HepG2 (cell line): ENCODE results near the gene CNTRL. TPM values are rescaled to one million over a fixed set of nuclear protein-coding genes. Genes with fewer than 3 reads are reported as not detected.

ENCODE experiments used
- ATAC-seq: fragments of 200-7000 bp; cut with Tn5 transposase; 3 replicates; pipeline ENCODE4 v1.9.1; 2020; ENCODE audit warnings: mild to moderate bottlenecking, moderate library complexity
- BruUV-seq: library from RNA; stranded (reverse); fragments of 400-500 nt; replicated peaks from 2 replicates; lab custom pipeline; 2021; lab: Mats Ljungman, UMichigan
- CTCF ChIA-PET: fragments of 300-600 bp; formaldehyde crosslinking; extraction: SDS; loops from one replicate; lab custom pipeline; 2021; ENCODE audit warnings: low total read pairs, inconsistent platforms, low intra/inter-chr PET ratio; lab: Yijun Ruan, JAX
- POLR2A ChIA-PET: fragments of 350-600 bp; sonication (Branson Sonifier 250); formaldehyde crosslinking; loops from one replicate; lab custom pipeline; 2020; ENCODE audit warnings: antibody characterized with exemption, inconsistent platforms; lab: Yijun Ruan, JAX
- DNase-seq: peaks from one replicate; pipeline ENCODE4 v3.0.0-alpha.2; 2015; ENCODE audit warnings: low spot score
- FAIRE-seq: peaks from 3 replicates; lab custom pipeline; 2011; peaks lifted over from hg19 to GRCh38; lab: Jason Lieb, UNC
- H2AFZ ChIP-seq: one replicate; pipeline ENCODE4 v1.6.1; 2011; ENCODE audit warnings: low read length, inconsistent platforms
- H3K27ac ChIP-seq: fragments of 300-600 bp; 3 replicates; pipeline ENCODE4 v1.8.0; 2011; ENCODE audit warnings: mixed run types, mild to moderate bottlenecking, mixed read lengths, low read length, inconsistent platforms; ENCODE audit not compliant: insufficient read depth; ENCODE audit errors: extremely low read length
- H3K27me3 ChIP-seq, 2 experiments: fragments of 200-600 bp in 1 of 2; 2 replicates in 1 of 2; 3 replicates in 1 of 2; pipeline versions ENCODE4 v1.6.0 to v1.8.0; 2011; ENCODE audit warnings: low read length in 2 of 2, mild to moderate bottlenecking in 2 of 2, moderate library complexity in 2 of 2, inconsistent platforms in 1 of 2; ENCODE audit not compliant: insufficient read depth in 2 of 2, control insufficient read depth in 1 of 2
- H3K36me3 ChIP-seq, 2 experiments: fragments of 200-600 bp in 1 of 2; replicated peaks in 1 of 2; 2 replicates in 1 of 2; 3 replicates in 1 of 2; pipeline versions ENCODE4 v1.5.1 to v1.8.0; 2011; ENCODE audit warnings: low read length in 2 of 2, inconsistent platforms in 1 of 2; ENCODE audit not compliant: insufficient read depth in 2 of 2, control insufficient read depth in 1 of 2
- H3K4me1 ChIP-seq: 2 replicates; pipeline ENCODE4 v1.5.1; 2012; ENCODE audit warnings: low read length, inconsistent platforms; ENCODE audit not compliant: insufficient read depth
- H3K4me2 ChIP-seq: 2 replicates; pipeline ENCODE4 v1.6.0; 2011; ENCODE audit warnings: low read depth, low read length, inconsistent platforms
- H3K4me3 ChIP-seq, 3 experiments: fragments of 200-600 bp in 1 of 3; sonication (generic), shearing (Covaris generic) in 1 of 3; replicated peaks in 1 of 3; 2 replicates each; pipeline ENCODE4 v1.5.1; 2011 to 2016; ENCODE audit warnings: low read length in 3 of 3, inconsistent platforms in 2 of 3, low read depth in 2 of 3, mild to moderate bottlenecking in 2 of 3, control low read depth in 1 of 3, mixed read lengths in 1 of 3; ENCODE audit not compliant: insufficient read depth in 1 of 3
- H3K79me2 ChIP-seq: one replicate; pipeline ENCODE4 v1.6.1; 2011; ENCODE audit warnings: low read length, inconsistent platforms; ENCODE audit not compliant: insufficient read depth
- H3K9ac ChIP-seq: 2 replicates; pipeline ENCODE4 v1.6.0; 2011; ENCODE audit warnings: mild to moderate bottlenecking, low read depth, low read length, inconsistent platforms; ENCODE audit not compliant: insufficient read depth
- H3K9me3 ChIP-seq: 2 replicates; pipeline ENCODE4 v1.5.1; 2012; ENCODE audit warnings: mild to moderate bottlenecking, low read length
- H4K20me1 ChIP-seq: 2 replicates; pipeline ENCODE4 v1.6.0; 2011; ENCODE audit warnings: inconsistent platforms, mild to moderate bottlenecking, low read length, moderate library complexity; ENCODE audit not compliant: insufficient read depth
- ARID2 ChIP-seq: sonication (generic); formaldehyde crosslinking; IDR thresholded peaks from 2 replicates; pipeline ENCODE4 v1.8.1; 2022; ENCODE audit warnings: mild to moderate bottlenecking, missing genetic modification reagents, borderline replicate concordance
- ZNF17 ChIP-seq: sonication (generic); formaldehyde crosslinking; IDR thresholded peaks from 2 replicates; pipeline ENCODE4 v1.5.0; 2020; ENCODE audit warnings: mild to moderate bottlenecking, missing genetic modification reagents
- ZNF333 ChIP-seq: sonication (generic); formaldehyde crosslinking; IDR thresholded peaks from 2 replicates; pipeline ENCODE4 v1.4.0; 2020; ENCODE audit warnings: mild to moderate bottlenecking, missing genetic modification reagents, borderline replicate concordance
- WGBS: methylation state at CpG from one replicate; pipeline ENCODE4 v1.1.6; 2017; ENCODE audit warnings: low lambda C conversion rate; 5-methylcytosine and 5-hydroxymethylcytosine counted together
- in situ Hi-C: cut with HindIII; loops from 2 replicates; pipeline ENCODE4 v1.10.0; 2017; ENCODE audit warnings: low pct_unique_long_range_greater_than_20kb; ENCODE audit not compliant: extremely low pct_ligation_motif_present
- intact Hi-C: fragments of 100-400 bp; cut with micrococcal nuclease; formaldehyde crosslinking; loops from one replicate; pipeline ENCODE4 v1.10.0; 2022; ENCODE audit not compliant: unreplicated experiment
- polyA plus RNA-seq, 8 experiments: library from polyadenylated mRNA; depleted of rRNA in 3 of 8; stranded (reverse) in 7 of 8; unstranded in 1 of 8; fragments of >200 nt; fragmentation: Illumina TruSeq in 4 of 8; extraction: Trizol in 4 of 8; gene quantifications; 2 replicates each; pipeline versions ENCODE4 v1.2.1 to v1.2.3, GENCODE V29; 2011 to 2016; ENCODE audit warnings: low read depth in 4 of 8, missing spikeins in 1 of 8, mixed read lengths in 1 of 8; ENCODE audit not compliant: insufficient read depth in 1 of 8
- total RNA-seq, 5 experiments: library from RNA; depleted of rRNA; stranded (reverse); fragments of >200 nt; fragmentation: Illumina TruSeq; extraction: Trizol; gene quantifications; 2 replicates each; pipeline ENCODE4 v1.2.3, GENCODE V29; 2016; ENCODE audit warnings: low read depth in 1 of 5
- TF ChIP-seq, protein P1 (sequence below): sonication (generic); formaldehyde crosslinking; IDR thresholded peaks from 2 replicates; pipeline ENCODE4 v1.4.0; 2020; ENCODE audit warnings: missing genetic modification reagents
- TF ChIP-seq, protein P2 (sequence below): sonication (generic); formaldehyde crosslinking; IDR thresholded peaks from 2 replicates; pipeline ENCODE4 v1.5.1; 2020; ENCODE audit warnings: mild to moderate bottlenecking, missing genetic modification reagents, moderate library complexity
- TF ChIP-seq, protein P3 (sequence below): sonication (generic); formaldehyde crosslinking; IDR thresholded peaks from 2 replicates; pipeline ENCODE4 v1.4.0; 2020; ENCODE audit warnings: mild to moderate bottlenecking, missing genetic modification reagents
- TF ChIP-seq, protein P4 (sequence below): sonication (generic); formaldehyde crosslinking; IDR thresholded peaks from 2 replicates; pipeline ENCODE4 v1.4.0; 2020; ENCODE audit warnings: mild to moderate bottlenecking, missing genetic modification reagents
- TF ChIP-seq, protein P5 (sequence below): IDR thresholded peaks from 2 replicates; pipeline ENCODE4 v1.6.1; 2016; ENCODE audit warnings: low read depth, control low read depth
- TF ChIP-seq, protein P6 (sequence below): sonication (generic); formaldehyde crosslinking; IDR thresholded peaks from 2 replicates; pipeline ENCODE4 v1.4.0; 2020; ENCODE audit warnings: missing genetic modification reagents, borderline replicate concordance
- TF ChIP-seq, protein P7 (sequence below): sonication (generic); formaldehyde crosslinking; conservative IDR thresholded peaks from 2 replicates; pipeline ENCODE4 v1.8.0; 2022; ENCODE audit warnings: mild to moderate bottlenecking, moderate library complexity, missing genetic modification reagents

Gene CNTRL
- total and polyA plus RNA-seq, 2 of the 13 experiments (the other 11 are each of a cell fraction or from before 2014, with no cell fraction given) = 7.5 to 11.8 TPM

DNA sequence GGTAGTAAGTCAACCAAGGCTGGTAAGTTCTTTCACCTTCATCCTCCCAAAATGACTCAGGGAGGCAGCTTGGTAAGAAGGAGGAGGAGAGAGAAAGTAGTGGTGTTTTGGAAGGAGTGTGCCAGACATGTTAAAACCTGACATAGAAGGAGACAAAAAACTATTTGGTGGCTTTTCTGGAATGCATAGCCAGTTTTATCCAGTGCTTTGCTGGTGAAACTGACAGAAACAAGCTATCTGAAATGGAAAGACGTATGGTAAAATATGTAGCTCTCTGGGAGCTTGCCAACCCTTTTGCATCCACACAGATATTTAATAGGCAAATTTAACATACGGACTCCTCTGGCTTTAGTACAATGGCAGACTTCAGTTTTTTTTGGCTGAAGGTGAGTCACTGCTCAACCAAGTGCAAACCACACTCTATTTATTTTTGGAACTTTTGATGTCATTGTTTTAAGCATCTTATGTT lies 81.5 kb downstream of the CNTRL start:
- no peak for FAIRE-seq
- TF ChIP-seq, protein P1, sequence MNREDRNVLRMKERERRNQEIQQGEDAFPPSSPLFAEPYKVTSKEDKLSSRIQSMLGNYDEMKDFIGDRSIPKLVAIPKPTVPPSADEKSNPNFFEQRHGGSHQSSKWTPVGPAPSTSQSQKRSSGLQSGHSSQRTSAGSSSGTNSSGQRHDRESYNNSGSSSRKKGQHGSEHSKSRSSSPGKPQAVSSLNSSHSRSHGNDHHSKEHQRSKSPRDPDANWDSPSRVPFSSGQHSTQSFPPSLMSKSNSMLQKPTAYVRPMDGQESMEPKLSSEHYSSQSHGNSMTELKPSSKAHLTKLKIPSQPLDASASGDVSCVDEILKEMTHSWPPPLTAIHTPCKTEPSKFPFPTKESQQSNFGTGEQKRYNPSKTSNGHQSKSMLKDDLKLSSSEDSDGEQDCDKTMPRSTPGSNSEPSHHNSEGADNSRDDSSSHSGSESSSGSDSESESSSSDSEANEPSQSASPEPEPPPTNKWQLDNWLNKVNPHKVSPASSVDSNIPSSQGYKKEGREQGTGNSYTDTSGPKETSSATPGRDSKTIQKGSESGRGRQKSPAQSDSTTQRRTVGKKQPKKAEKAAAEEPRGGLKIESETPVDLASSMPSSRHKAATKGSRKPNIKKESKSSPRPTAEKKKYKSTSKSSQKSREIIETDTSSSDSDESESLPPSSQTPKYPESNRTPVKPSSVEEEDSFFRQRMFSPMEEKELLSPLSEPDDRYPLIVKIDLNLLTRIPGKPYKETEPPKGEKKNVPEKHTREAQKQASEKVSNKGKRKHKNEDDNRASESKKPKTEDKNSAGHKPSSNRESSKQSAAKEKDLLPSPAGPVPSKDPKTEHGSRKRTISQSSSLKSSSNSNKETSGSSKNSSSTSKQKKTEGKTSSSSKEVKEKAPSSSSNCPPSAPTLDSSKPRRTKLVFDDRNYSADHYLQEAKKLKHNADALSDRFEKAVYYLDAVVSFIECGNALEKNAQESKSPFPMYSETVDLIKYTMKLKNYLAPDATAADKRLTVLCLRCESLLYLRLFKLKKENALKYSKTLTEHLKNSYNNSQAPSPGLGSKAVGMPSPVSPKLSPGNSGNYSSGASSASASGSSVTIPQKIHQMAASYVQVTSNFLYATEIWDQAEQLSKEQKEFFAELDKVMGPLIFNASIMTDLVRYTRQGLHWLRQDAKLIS (CRISPR knock-in tag) = no peak
- TF ChIP-seq ZNF333 (CRISPR knock-in tag) = no peak
- TF ChIP-seq ZNF17 (CRISPR knock-in tag) = no peak
- TF ChIP-seq, protein P2, sequence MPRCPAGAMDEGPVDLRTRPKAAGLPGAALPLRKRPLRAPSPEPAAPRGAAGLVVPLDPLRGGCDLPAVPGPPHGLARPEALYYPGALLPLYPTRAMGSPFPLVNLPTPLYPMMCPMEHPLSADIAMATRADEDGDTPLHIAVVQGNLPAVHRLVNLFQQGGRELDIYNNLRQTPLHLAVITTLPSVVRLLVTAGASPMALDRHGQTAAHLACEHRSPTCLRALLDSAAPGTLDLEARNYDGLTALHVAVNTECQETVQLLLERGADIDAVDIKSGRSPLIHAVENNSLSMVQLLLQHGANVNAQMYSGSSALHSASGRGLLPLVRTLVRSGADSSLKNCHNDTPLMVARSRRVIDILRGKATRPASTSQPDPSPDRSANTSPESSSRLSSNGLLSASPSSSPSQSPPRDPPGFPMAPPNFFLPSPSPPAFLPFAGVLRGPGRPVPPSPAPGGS (CRISPR knock-in tag) = no peak
- TF ChIP-seq, protein P3, sequence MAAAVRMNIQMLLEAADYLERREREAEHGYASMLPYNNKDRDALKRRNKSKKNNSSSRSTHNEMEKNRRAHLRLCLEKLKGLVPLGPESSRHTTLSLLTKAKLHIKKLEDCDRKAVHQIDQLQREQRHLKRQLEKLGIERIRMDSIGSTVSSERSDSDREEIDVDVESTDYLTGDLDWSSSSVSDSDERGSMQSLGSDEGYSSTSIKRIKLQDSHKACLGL (CRISPR knock-in tag) = no peak
- TF ChIP-seq, protein P4, sequence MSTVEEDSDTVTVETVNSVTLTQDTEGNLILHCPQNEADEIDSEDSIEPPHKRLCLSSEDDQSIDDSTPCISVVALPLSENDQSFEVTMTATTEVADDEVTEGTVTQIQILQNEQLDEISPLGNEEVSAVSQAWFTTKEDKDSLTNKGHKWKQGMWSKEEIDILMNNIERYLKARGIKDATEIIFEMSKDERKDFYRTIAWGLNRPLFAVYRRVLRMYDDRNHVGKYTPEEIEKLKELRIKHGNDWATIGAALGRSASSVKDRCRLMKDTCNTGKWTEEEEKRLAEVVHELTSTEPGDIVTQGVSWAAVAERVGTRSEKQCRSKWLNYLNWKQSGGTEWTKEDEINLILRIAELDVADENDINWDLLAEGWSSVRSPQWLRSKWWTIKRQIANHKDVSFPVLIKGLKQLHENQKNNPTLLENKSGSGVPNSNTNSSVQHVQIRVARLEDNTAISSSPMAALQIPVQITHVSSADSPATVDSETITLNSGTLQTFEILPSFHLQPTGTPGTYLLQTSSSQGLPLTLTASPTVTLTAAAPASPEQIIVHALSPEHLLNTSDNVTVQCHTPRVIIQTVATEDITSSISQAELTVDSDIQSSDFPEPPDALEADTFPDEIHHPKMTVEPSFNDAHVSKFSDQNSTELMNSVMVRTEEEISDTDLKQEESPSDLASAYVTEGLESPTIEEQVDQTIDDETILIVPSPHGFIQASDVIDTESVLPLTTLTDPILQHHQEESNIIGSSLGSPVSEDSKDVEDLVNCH (CRISPR knock-in tag) = no peak
- TF ChIP-seq, protein P5, sequence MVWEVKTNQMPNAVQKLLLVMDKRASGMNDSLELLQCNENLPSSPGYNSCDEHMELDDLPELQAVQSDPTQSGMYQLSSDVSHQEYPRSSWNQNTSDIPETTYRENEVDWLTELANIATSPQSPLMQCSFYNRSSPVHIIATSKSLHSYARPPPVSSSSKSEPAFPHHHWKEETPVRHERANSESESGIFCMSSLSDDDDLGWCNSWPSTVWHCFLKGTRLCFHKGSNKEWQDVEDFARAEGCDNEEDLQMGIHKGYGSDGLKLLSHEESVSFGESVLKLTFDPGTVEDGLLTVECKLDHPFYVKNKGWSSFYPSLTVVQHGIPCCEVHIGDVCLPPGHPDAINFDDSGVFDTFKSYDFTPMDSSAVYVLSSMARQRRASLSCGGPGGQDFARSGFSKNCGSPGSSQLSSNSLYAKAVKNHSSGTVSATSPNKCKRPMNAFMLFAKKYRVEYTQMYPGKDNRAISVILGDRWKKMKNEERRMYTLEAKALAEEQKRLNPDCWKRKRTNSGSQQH (CRISPR knock-in tag) = no peak
- TF ChIP-seq, protein P6, sequence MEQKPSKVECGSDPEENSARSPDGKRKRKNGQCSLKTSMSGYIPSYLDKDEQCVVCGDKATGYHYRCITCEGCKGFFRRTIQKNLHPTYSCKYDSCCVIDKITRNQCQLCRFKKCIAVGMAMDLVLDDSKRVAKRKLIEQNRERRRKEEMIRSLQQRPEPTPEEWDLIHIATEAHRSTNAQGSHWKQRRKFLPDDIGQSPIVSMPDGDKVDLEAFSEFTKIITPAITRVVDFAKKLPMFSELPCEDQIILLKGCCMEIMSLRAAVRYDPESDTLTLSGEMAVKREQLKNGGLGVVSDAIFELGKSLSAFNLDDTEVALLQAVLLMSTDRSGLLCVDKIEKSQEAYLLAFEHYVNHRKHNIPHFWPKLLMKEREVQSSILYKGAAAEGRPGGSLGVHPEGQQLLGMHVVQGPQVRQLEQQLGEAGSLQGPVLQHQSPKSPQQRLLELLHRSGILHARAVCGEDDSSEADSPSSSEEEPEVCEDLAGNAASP (CRISPR knock-in tag) = no peak
- TF ChIP-seq, protein P7, sequence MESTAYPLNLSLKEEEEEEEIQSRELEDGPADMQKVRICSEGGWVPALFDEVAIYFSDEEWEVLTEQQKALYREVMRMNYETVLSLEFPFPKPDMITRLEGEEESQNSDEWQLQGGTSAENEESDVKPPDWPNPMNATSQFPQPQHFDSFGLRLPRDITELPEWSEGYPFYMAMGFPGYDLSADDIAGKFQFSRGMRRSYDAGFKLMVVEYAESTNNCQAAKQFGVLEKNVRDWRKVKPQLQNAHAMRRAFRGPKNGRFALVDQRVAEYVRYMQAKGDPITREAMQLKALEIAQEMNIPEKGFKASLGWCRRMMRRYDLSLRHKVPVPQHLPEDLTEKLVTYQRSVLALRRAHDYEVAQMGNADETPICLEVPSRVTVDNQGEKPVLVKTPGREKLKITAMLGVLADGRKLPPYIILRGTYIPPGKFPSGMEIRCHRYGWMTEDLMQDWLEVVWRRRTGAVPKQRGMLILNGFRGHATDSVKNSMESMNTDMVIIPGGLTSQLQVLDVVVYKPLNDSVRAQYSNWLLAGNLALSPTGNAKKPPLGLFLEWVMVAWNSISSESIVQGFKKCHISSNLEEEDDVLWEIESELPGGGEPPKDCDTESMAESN = no peak
- no peak for TF ChIP-seq ARID2 (CRISPR knock-in tag)

More for the DNA sequence above, 81.5 kb downstream of the CNTRL start:
- intact Hi-C loops = no loop called here
- in situ Hi-C loops = no loop called here
- no peak overlapping the region for H3K4me2 ChIP-seq
- H3K4me3 ChIP-seq = no peak overlapping the region
- peaks cover 5 to 15% of the 10 kb centered on the region in 2 experiments; a peak in 4 of 5 replicates for H3K36me3 ChIP-seq
- H3K79me2 ChIP-seq = no peaks in the 10 kb centered on the region
- no peak overlapping the region for H3K27ac ChIP-seq
- DNase-seq (no peak), ATAC-seq (no peak)
- no peaks in the 10 kb centered on the region for H3K27me3 ChIP-seq
- no peak overlapping the region for H2AFZ ChIP-seq
- H4K20me1 ChIP-seq = no peaks in the 10 kb centered on the region
- CTCF ChIA-PET = no interaction called here
- no TSS peak for BruUV-seq
- H3K9ac ChIP-seq = no peak overlapping the region
- POLR2A ChIA-PET = no interaction called here
- WGBS = 97% methylated on average over 2 of the region's 2 CpGs
- no peaks in the 10 kb centered on the region for H3K4me1 ChIP-seq
- no peaks in the 10 kb centered on the region for H3K9me3 ChIP-seq
